Fibroblast of skin of scalp (primary cell): Measurements from ENCODE around the gene PTDSS2.
"Not testable (repeated sequence)": the region's sequence is repeated elsewhere in the genome, so short reads cannot be mapped to it uniquely, and the experiment has no call there.

Experiments
- DNase-seq: peaks from one replicate; pipeline ENCODE4 v3.0.0-alpha.2; 2013

PTDSS2 gene

GRCh38 chr11:452203-452744 is 2.2 kb downstream of the PTDSS2 start:
- DNase-seq: no peak

DNA sequence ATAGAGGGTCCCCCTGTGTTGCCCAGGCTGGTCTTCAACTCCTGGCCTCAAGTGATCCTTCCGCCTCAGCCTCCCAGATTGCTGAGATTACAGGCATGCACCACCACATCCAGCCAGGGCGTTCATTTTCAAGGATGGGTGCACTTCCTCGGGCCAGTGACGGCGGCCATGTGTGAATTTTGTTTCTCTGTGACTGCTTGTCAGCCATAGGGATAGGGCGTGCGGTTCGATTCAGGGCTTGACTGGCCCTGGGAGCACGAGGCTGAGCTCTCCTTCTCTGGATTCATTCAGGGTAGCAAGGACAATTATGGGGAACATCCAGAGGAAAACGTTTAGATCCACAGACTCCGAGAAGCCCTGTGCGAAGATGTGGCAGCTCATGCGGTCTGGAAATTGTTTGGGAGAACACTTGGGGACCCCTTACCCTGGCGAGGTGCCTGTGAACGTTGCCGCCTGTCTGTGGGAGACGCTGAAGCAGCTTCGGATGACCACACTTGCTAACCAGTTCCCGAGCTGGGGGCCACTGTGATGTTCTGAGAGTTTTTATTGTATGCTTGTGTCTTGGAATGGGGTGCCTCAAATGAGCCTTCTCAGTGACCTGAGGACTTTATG is 2.9 kb downstream of the PTDSS2 start:
- DNase-seq: no peak

DNA sequence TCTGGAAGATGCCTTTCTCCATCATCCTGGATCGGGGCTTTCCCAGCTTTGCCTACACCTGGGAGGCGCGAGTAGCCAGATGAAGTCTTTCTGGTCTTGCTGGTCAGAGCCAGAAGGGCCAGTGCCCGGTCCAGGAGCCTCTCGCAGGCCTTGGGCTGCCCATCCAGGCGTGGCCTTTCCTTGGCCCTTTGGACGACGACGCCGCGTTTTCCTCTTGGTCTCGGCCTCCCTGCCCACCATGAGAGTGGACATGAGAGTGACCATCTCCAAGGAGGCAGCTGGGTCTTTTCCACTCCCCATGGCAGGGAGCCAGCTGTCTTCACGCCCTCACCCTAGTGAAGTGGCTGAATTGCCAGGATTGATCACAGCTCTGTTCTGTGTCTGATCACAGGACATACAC is 3.5 kb downstream of the PTDSS2 start:
- DNase-seq: no peak

GRCh38 chr11:454043-454442 is 4.0 kb downstream of the PTDSS2 start:
- no peak for DNase-seq

DNA sequence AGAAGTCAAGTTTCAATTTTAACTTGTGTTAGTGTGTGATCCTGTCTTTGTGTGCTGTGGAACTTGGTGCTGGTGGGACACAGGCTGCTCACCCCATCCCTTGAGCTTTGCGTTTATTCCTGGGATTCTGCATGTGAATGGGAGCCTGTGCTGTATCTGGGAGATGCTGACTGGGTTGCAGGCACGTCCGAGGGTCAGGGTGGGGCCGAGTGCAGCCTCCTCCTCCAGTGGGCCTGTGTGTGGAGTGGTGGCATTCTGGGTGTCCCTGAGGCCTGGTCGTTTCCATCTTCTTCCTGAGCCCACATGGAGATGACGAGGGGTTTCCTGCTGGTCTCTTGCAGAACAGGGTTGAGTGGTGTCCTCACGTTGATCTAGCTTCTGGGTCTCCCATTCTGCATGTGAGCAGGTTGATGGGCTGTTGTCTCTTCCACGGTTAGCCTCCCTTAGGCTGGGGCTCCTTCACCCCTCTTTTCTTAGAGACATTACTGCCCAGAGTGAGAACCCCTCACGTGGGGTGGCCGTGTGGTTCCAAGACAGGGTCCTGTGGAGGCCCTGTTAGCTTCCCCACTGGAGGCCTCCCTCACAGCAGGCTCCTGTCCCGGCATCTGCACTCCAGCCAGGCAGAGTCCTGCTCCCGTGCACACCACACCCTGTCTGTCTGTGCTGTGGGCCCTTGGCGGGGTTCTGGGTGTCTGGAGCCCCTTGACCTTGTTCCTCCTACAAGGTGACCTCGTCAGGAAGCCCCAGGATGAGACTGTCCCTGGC is 4.9 kb downstream of the PTDSS2 start:
- DNase-seq: no peak

DNA sequence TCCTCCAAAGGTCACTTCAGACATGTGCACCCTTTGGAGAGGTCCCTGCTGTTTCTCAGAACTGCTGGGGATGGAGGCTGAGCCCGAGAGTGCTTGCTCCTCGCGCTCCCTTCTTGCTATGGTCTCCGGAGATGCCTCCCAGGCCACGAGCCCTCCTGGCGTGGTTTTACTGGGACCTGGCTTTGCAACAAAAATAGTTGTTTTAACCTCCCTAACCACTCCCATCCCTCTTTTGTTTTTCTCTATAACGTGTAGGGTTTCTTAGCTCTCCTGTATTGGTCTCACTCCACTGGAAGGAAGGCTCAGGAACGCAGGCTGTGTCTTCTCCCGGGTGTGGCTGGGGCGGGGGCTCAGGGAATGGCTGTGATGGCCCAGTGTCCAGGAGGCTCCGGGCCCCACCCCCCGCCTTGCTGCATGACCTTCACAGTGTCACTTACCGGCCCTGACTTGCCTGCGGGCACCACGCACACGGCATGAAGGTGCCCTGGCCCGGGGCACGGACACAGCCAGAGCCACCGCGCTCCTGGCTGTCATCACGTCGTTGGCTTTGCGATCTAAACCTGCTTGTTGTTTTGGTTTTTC is 5.6 kb downstream of the PTDSS2 start:
- DNase-seq: no peak

- DNase-seq: no peak
These were observed 6.5 kb downstream of the PTDSS2 start for GRCh38 chr11:456533-456932.

DNA sequence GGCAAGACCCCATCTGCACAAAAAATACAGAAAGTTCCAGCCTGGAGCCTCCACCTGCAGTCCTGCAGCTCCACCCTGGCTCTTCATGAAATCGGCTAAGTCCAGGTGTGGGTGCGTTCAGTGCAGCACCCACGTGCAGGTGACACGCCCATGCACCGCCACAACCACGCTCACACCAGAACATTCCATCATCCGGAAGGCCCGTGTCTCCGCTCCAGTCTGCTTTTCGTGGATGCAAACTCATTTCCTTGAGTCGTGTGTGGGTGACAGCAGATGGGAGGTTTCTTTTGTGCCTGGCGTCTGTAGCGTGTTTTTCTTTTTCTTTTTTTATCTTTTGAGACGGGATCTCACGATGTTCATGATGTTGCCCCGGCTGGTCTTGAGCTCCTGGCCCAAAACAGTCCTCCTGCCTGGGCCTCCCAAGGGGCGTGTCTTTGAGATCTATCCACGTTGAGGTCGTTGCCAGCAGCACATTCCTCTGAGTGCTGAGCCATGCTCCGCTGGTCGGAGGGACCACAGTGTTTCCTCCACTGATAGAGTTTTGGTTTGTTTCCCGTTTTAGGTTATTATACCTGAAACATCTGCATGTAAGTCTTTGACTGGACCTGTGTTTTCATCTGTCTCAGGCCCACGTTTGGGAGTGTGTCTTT is 7.2 kb downstream of the PTDSS2 start:
- DNase-seq: peak; percentile 11

GRCh38 chr11:459511-460220 is 9.6 kb downstream of the PTDSS2 start:
- no peak for DNase-seq

- peak; percentile 30 for DNase-seq
These were observed 10.5 kb downstream of the PTDSS2 start for GRCh38 chr11:460331-461199.

GRCh38 chr11:461626-462025 is 11.5 kb downstream of the PTDSS2 start:
- DNase-seq: no peak

GRCh38 chr11:462107-462890 is 12.2 kb downstream of the PTDSS2 start:
- DNase-seq: no peak

- no peak for DNase-seq
These were observed 14.2 kb downstream of the PTDSS2 start for GRCh38 chr11:464316-464715.

- DNase-seq: no peak
These were observed 15.9 kb downstream of the PTDSS2 start for GRCh38 chr11:465896-466530.

DNA sequence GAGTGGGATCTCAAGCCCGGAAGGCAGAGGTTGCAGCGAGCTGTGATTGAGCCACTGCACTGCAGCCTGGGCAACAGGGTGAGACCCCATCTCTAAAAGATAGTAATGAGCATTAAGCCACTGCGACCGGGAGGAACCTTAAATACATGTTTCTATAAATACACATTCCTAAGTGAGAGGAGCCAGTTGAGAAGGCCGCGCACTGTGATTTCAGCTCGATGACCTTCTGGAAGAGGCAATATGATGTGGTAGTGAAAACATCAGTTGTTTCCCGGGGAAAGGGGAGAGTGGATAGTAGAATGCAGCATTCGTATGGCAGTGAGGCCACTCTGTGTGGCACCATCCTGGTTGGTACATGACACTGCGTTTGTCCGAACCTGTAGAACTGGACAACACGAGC is 18.0 kb downstream of the PTDSS2 start:
- DNase-seq: no peak

DNA sequence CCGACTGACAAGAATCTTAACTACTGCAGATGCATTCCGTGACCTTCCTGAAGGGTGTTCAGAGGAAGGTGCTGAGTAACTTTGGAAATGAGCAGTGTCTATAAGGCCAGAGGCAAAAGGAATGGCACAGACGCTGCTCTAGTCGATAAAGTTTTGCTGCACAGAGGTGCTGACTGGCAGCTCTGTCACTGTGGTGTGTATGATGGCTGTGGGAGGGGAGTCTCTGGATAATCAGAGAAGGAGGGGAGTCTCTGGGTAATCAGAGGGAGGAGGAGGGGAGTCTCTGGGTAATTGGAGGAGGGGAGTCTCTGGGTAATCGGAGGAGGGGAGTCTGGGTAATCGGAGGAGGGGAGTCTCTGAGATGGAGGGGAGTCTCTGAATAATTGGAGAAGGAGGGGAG is 18.4 kb downstream of the PTDSS2 start:
- DNase-seq: no peak

GRCh38 chr11:469026-469683 is 19.1 kb downstream of the PTDSS2 start:
- DNase-seq: not testable (repeated sequence)

GRCh38 chr11:469684-470560 is 19.8 kb downstream of the PTDSS2 start:
- peak; percentile 64 for DNase-seq
